HG02943 (cell line): ENCODE measurements around the gene SLC25A18.

Experiments
- ATAC-seq: cut with Tn5 transposase; IDR thresholded peaks from one replicate; pipeline ENCODE4 v1.9.1; 2021; ENCODE audit warnings: mild to moderate bottlenecking, low read depth, moderate library complexity; ENCODE audit not compliant: unreplicated experiment

The SLC25A18 gene

DNA sequence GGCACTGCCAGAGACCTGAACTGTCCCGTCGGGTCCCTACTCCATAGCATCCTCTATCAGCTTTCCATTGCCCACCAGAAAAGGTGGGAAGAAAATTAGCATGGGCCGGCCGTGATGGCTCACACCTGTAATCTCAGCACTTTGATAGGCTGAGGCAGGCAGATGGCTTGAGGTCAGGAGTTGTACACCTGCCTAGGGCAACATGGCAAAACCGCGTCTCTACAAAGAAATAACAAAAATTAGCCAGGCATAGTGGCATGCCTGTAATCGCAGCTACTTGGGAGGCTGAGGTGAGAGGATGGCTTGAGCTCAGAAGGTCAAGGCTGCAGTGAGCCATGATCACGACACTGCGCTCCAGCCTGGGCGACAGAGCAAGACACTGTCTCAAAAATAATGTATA is 3.5 kb downstream of the SLC25A18 start:
- no peak for ATAC-seq

- no peak for ATAC-seq
Observed at GRCh38 chr22:17569971-17570511, 6.7 kb downstream of the SLC25A18 start.

- no peak for ATAC-seq
Observed at GRCh38 chr22:17570851-17571631, 7.7 kb downstream of the SLC25A18 start.

DNA sequence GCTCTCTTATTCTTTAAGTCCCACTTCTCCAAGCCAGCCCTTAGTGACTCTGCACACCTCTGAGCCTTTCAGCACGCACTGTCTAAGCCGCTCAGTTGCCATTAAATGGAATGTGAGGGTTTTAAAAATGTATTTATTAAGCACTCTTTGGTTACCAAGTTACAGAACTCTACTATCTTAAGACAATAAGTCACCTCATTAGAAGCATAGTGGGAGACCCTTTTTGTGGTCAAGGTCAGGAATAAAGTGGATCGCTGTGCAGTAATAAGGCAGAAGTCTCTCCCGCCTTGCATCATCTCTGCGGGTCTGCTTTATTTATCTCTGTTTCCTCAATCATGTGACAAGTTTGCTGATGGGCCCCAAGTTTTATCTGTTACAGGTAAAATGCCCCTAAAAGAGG is 11.9 kb downstream of the SLC25A18 start:
- ATAC-seq: no peak

GRCh38 chr22:17575681-17576080 is 12.4 kb downstream of the SLC25A18 start:
- ATAC-seq: no peak

DNA sequence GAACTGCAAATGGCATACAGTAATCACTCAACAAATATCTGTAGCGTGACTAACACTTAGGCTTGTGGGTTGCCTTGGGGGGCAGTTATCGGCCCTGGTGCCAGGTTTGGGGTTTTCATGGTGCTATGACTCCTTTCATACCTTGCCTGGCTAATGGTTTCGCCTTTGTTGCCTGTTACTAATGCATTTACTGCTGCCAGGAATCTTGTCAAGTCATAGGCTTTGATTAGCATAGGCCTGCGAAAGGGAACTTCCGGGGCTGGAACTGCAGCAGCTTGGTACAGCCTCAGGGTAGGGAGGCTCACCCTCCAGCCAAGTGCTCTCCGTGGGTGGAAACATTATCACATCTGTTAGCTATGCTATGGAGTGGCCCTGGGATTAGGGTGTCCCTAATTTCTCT is 13.2 kb downstream of the SLC25A18 start:
- no peak for ATAC-seq

GRCh38 chr22:17578136-17578754 is 14.9 kb downstream of the SLC25A18 start:
- no peak for ATAC-seq

GRCh38 chr22:17579535-17579981 is 16.3 kb downstream of the SLC25A18 start:
- ATAC-seq: no peak

- ATAC-seq: no peak
Observed at GRCh38 chr22:17580441-17581031, 17.2 kb downstream of the SLC25A18 start.

DNA sequence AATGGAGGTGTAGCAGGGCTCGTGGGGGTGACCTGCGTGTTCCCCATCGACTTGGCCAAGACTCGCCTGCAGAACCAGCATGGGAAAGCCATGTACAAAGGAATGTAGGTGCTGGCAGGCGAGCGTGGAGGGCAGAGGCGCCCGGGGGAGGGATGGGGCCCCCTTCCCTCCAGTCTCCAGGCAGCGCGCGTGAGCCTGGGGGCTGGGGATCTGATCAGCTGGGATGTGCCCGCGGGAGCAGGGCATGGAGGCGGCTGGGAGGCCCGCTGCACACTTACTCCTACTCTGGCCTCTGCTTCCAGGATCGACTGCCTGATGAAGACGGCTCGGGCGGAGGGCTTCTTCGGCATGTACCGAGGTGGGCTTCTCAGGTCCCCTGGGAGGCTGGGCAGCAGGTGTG is 17.8 kb downstream of the SLC25A18 start:
- ATAC-seq: no peak

DNA sequence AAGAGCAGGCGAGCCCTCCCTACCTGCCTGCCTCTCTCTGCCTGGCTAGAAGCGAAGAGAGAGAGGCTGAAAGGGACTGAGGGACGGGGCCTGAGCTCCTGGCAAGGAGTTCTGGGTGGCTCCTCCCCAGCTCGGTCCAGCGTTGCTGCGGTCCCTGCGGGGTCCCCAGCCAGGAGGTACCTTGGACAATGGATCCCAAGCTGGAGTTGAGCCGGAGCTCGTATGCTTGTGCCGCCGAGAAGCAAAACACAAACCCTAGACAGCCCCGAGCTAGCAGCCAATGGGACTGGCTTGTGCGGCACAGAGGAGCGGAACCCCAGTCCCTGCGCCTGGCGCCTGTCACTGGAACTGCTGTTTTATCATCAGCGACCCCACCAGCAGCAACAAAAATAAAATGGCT is 18.3 kb downstream of the SLC25A18 start:
- no peak for ATAC-seq

DNA sequence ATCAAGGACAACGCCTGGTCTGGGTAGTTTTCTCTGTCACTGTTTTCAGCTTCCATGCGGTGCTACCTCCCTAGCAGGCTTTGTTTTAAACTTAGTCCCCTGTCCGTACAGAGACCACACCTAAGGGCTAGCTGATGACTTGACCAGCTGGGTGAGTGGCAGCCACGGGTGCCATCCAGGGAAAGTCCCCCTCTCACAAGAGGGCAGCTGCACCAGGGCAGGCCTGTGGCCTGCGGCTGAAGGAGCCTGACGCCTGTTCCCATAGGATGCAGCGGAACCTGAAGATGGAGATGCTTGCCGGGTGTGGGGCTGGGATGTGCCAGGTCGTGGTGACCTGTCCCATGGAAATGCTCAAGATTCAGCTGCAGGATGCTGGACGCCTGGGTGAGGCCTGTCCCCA is 19.9 kb downstream of the SLC25A18 start:
- ATAC-seq: no peak

DNA sequence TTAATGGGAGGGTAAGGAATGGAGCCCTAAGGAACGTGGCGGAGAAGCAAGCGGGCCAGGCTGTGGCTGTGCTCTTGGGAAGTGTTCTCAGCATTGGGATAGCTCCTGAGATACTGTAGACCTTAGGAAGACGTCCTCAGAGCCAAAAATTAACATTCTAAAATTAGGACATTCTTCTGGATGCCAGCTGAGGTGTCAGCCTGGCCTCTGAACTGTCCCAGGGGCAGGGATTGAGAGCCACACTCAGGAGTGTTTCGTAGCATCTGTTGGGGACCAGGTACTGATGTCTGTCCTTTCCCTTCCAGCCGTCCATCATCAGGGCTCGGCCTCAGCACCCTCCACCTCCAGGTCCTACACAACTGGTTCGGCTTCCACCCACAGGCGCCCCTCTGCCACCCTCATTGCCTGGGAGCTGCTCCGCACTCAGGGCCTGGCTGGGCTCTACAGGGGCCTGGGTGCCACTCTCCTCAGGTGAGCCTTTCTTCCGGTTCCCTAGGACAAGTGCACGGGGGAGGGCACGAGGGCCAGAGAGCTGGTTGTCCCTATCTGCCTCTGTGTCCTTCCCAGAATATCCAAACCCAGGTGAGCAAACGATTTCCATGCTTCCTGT is 23.6 kb downstream of the SLC25A18 start:
- no peak for ATAC-seq

GRCh38 chr22:17587629-17588028 is 24.3 kb downstream of the SLC25A18 start:
- ATAC-seq: no peak

DNA sequence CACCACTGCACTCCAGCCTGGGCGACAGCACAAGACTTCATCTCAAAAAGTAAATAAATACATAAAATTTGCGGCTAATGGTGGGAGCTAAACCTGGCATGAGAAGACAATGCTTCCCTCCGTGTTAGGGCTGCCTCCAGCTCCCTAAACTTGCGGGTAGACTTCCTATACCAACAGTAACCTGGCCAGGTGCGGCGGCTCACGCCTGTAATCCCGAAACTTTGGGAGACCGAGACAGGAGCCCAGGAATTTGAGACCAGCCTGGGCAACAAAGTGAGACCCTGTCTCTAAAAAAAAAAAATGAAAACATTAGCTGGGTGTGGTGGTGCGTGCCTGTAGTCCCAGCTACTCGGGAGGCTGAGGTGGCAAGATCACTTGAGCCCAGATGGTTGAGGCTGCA is 25.3 kb downstream of the SLC25A18 start:
- no peak for ATAC-seq

GRCh38 chr22:17589810-17590375 is 26.6 kb downstream of the SLC25A18 start:
- ATAC-seq: no peak

- ATAC-seq: no peak
Observed at GRCh38 chr22:17590586-17590985, 27.3 kb downstream of the SLC25A18 start.

GRCh38 chr22:17592201-17592600 is 28.9 kb downstream of the SLC25A18 start:
- no peak for ATAC-seq

GRCh38 chr22:17596226-17596625 is 32.9 kb downstream of the SLC25A18 start:
- ATAC-seq: no peak

DNA sequence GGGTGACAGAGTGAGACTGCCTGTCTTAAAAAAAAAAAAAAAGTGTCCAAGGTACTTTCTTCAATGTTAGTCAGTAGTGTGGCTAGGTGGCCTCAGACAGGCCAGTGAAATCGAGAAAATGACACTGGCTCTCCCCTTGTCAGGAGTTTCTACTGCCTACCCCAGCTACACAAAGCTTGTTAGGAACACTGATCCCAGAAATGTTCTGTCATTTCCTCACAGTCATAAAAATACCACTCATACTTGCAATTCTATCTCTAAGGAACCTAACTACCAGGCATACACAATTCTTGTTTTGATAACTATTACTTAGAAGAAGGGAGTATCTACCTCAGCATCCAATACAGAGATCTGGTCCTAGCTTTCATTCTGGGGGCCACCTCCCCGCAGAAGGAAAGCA is 33.9 kb downstream of the SLC25A18 start:
- ATAC-seq: no peak

- ATAC-seq: no peak
Observed at GRCh38 chr22:17598318-17598717, 35.0 kb downstream of the SLC25A18 start.
